ENCODE data around the gene NFKB1. TPM values are rescaled to one million over a fixed set of nuclear protein-coding genes. Genes with fewer than 3 reads are reported as not detected.

NFKB1 gene
- polyA plus RNA-seq, 1 donor from 2014 or later = 8.6 TPM

- H2AFZ ChIP-seq (ENCODE audit: low read depth, low read length) = no peak overlapping the region
- no peaks in the 10 kb centered on the region for H3F3A ChIP-seq (ENCODE audit: insufficient read depth, low read length, poor library complexity, severe bottlenecking)
- H3K9me3 ChIP-seq (ENCODE audit: low read length) = no peaks in the 10 kb centered on the region
- TF ChIP-seq SMC3 (conservative IDR thresholded peaks at IDR 0.05; ENCODE audit: poor library complexity) (no peak), EP300 (conservative IDR thresholded peaks at IDR 0.05; ENCODE audit: poor library complexity, severe bottlenecking) (no peak), MXI1 (conservative IDR thresholded peaks at IDR 0.05; ENCODE audit: poor library complexity, severe bottlenecking) (no peak), RAD21 (conservative IDR thresholded peaks at IDR 0.05) (no peak), CTCF (IDR thresholded peaks at IDR 0.05; ENCODE audit: poor library complexity, severe bottlenecking) (no peak), EZH2 (IDR thresholded peaks at IDR 0.05; ENCODE audit: borderline replicate concordance, insufficient read depth, low read length, poor library complexity, severe bottlenecking) (no peak), REST (IDR thresholded peaks at IDR 0.05; ENCODE audit: borderline replicate concordance) (no peak), TAF1 (IDR thresholded peaks at IDR 0.05; ENCODE audit: low read depth) (no peak), POLR2AphosphoS5 (IDR thresholded peaks at IDR 0.05) (no peak)
- H3K79me2 ChIP-seq (replicated peaks; ENCODE audit: insufficient read depth, low read length) = no peaks in the 10 kb centered on the region
- H3K27me3 ChIP-seq (ENCODE audit: insufficient read depth, low read depth, low read length) = no peaks in the 10 kb centered on the region
- no peaks in the 10 kb centered on the region for H3K9me2 ChIP-seq (ENCODE audit: insufficient read depth, low read length)
- H3K9ac ChIP-seq (ENCODE audit: low read length) = no peak overlapping the region
- H3K4me2 ChIP-seq (ENCODE audit: low read length) = no peak overlapping the region
- no peaks in the 10 kb centered on the region for H3K36me3 ChIP-seq (ENCODE audit: insufficient read depth, low read length)
- no peak overlapping the region for H3K27ac ChIP-seq (ENCODE audit: low read length)
- H4K20me1 ChIP-seq (ENCODE audit: insufficient read depth) = no peaks in the 10 kb centered on the region
- no peak overlapping the region for H3K4me3 ChIP-seq (ENCODE audit: low read length)
Measured at GRCh38 chr4:102580463-102580842, 79.3 kb downstream of the NFKB1 start.

GRCh38 chr4:102584091-102584490 is 82.9 kb downstream of the NFKB1 start:
- Histone ChIP-seq H3K9me3 (ENCODE audit: low read length) (no peaks in the 10 kb centered on the region), H3K27me3 (ENCODE audit: insufficient read depth, low read depth, low read length) (no peaks in the 10 kb centered on the region), H3K4me2 (ENCODE audit: low read length) (no peak overlapping the region), H3K9me2 (ENCODE audit: insufficient read depth, low read length) (no peaks in the 10 kb centered on the region), H4K20me1 (ENCODE audit: insufficient read depth) (no peaks in the 10 kb centered on the region), H3K79me2 (replicated peaks; ENCODE audit: insufficient read depth, low read length) (no peaks in the 10 kb centered on the region), H3K36me3 (ENCODE audit: insufficient read depth, low read length) (no peaks in the 10 kb centered on the region), H3K9ac (ENCODE audit: low read length) (no peak overlapping the region), H3K27ac (ENCODE audit: low read length) (no peak overlapping the region), H2AFZ (ENCODE audit: low read depth, low read length) (no peak overlapping the region), H3K4me3 (ENCODE audit: low read length) (no peak overlapping the region), H3F3A (ENCODE audit: insufficient read depth, low read length, poor library complexity, severe bottlenecking) (no peaks in the 10 kb centered on the region)
- TF ChIP-seq MXI1 (conservative IDR thresholded peaks at IDR 0.05; ENCODE audit: poor library complexity, severe bottlenecking) = no peak
- TF ChIP-seq EP300 (conservative IDR thresholded peaks at IDR 0.05; ENCODE audit: poor library complexity, severe bottlenecking) = no peak
- TF ChIP-seq CTCF (IDR thresholded peaks at IDR 0.05; ENCODE audit: poor library complexity, severe bottlenecking) = no peak
- no peak for TF ChIP-seq EZH2 (IDR thresholded peaks at IDR 0.05; ENCODE audit: borderline replicate concordance, insufficient read depth, low read length, poor library complexity, severe bottlenecking)
- TF ChIP-seq SMC3 (conservative IDR thresholded peaks at IDR 0.05; ENCODE audit: poor library complexity) = no peak
- TF ChIP-seq RAD21 (conservative IDR thresholded peaks at IDR 0.05) = no peak
- no peak for TF ChIP-seq TAF1 (IDR thresholded peaks at IDR 0.05; ENCODE audit: low read depth)
- TF ChIP-seq REST (IDR thresholded peaks at IDR 0.05; ENCODE audit: borderline replicate concordance) = no peak
- no peak for TF ChIP-seq POLR2AphosphoS5 (IDR thresholded peaks at IDR 0.05)
